HUES6 (cell line): ENCODE results near the gene FAM181A.

Source experiments
- H3K27ac ChIP-seq: 2 replicates; pipeline ENCODE4 v1.7.0; 2013; ENCODE audit warnings: low read depth, mild to moderate bottlenecking, low read length, inconsistent platforms
- H3K27me3 ChIP-seq: 2 replicates; pipeline ENCODE4 v1.6.1; 2013; ENCODE audit warnings: low read length; ENCODE audit not compliant: control insufficient read depth, insufficient read depth
- H3K36me3 ChIP-seq: 2 replicates; pipeline ENCODE4 v1.6.1; 2013; ENCODE audit warnings: low read length; ENCODE audit not compliant: control insufficient read depth, insufficient read depth
- H3K4me1 ChIP-seq: 2 replicates; pipeline ENCODE4 v1.6.1; 2013; ENCODE audit warnings: low read length; ENCODE audit not compliant: control insufficient read depth, insufficient read depth
- H3K4me3 ChIP-seq: 2 replicates; pipeline ENCODE4 v1.5.1; 2013; ENCODE audit warnings: low read depth, low read length
- H3K9ac ChIP-seq: one replicate; pipeline ENCODE4 v1.6.1; 2013; ENCODE audit warnings: mild to moderate bottlenecking, low read length
- H3K9me3 ChIP-seq: 2 replicates; pipeline ENCODE4 v1.6.1; 2013; ENCODE audit warnings: low read depth, low read length; ENCODE audit not compliant: control insufficient read depth, insufficient read depth

The FAM181A gene

GRCh38 chr14:93892505-93892839, 34.7 kb upstream of the FAM181A start:
- no peak overlapping the region for H3K9ac ChIP-seq
- no peak overlapping the region for H3K4me3 ChIP-seq
- no peak overlapping the region for H3K27ac ChIP-seq
- H3K9me3 ChIP-seq, result no peaks in the 10 kb centered on the region
- H3K36me3 ChIP-seq, result no peaks in the 10 kb centered on the region
- H3K27me3 ChIP-seq, result peaks cover 22% of the 10 kb centered on the region; the same call in 1 of the 2 replicates
- peaks cover 44% of the 10 kb centered on the region for H3K4me1 ChIP-seq

DNA sequence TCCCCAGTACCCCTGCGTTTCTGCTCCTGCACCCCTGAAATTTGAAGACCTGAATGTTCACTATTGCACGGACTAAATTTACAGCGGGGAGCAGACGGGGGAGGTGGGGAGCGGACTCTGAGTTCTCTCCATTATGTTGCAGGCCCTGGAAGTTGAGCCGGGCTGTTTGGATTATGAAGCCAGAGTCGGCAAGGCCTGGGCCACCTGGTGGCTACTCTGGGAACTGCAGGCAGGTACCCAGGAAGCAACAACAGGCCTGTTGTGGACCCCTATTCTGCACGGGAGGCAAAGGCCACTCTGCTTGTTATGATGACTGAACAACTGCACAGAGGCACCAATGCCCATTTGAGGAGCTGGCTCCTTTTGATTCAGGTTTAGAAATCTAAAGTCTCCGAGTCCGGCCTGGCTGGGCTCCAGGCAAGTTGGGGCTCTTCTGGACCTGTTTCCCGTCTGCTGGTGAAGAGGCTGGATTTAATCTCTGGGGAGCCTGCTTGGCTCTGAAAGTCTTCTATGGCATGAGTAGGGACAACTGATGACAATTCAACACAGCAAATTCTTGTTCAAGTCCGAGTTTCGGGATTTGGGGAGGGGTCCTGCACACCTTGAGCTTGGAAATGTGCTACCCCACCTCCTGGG, 34.1 kb upstream of the FAM181A start:
- peaks cover 22% of the 10 kb centered on the region; the same call in 1 of the 2 replicates for H3K27me3 ChIP-seq
- H3K4me1 ChIP-seq, result peaks cover 44% of the 10 kb centered on the region
- no peak overlapping the region for H3K4me3 ChIP-seq
- H3K36me3 ChIP-seq, result no peaks in the 10 kb centered on the region
- H3K9me3 ChIP-seq, result no peaks in the 10 kb centered on the region
- H3K27ac ChIP-seq, result no peak overlapping the region
- H3K9ac ChIP-seq, result no peak overlapping the region

- no peak overlapping the region for H3K4me3 ChIP-seq
- H3K36me3 ChIP-seq, result no peaks in the 10 kb centered on the region
- no peak overlapping the region for H3K9ac ChIP-seq
These were observed 33.4 kb upstream of the FAM181A start for GRCh38 chr14:93893661-93894261.

DNA sequence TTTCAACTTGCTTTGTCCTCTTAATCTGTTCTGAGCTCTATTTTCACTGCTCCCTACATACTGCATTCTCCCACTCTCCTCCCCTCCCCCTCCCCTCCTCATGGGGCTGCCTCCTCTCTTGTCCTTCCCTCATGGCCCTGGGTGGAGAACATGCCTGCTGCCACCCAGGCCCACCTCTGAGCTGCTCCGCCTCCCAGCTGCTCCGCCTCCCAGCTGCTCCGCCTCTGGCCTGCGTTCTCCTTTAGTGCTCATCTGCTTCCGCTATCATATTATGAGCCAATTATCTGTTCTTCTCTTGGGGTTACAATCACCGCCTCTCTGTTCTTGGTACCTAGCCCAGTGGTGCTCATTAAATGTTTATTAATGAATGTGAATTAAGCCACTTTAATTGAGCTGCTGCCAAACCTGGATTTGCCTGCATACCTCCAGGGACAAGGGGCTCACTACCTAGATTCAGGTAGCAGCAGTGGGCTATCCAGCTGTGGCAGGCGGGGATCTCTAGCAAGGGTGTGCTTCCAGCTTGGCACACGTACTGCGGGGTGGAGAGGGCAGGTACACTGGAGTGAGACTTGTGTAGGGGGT, 32.0 kb upstream of the FAM181A start:
- Histone ChIP-seq H3K4me1 (peaks cover 44% of the 10 kb centered on the region), H3K9ac (no peak overlapping the region), H3K9me3 (no peaks in the 10 kb centered on the region), H3K36me3 (no peaks in the 10 kb centered on the region), H3K27ac (no peak overlapping the region), H3K27me3 (peaks cover 10% of the 10 kb centered on the region; the same call in 1 of the 2 replicates), H3K4me3 (no peak overlapping the region)

More at GRCh38 chr14:93893661-93894261, 33.4 kb upstream of the FAM181A start:
- Histone ChIP-seq H3K27ac (no peak overlapping the region), H3K4me1 (peaks cover 44% of the 10 kb centered on the region), H3K9me3 (no peaks in the 10 kb centered on the region), H3K27me3 (peaks cover 18% of the 10 kb centered on the region; the same call in 1 of the 2 replicates)

GRCh38 chr14:93897476-93897845, 29.7 kb upstream of the FAM181A start:
- Histone ChIP-seq H3K36me3 (no peaks in the 10 kb centered on the region), H3K9me3 (no peaks in the 10 kb centered on the region), H3K4me1 (peaks cover 28% of the 10 kb centered on the region), H3K9ac (no peak overlapping the region), H3K4me3 (no peak overlapping the region), H3K27me3 (no peaks in the 10 kb centered on the region), H3K27ac (no peak overlapping the region)

DNA sequence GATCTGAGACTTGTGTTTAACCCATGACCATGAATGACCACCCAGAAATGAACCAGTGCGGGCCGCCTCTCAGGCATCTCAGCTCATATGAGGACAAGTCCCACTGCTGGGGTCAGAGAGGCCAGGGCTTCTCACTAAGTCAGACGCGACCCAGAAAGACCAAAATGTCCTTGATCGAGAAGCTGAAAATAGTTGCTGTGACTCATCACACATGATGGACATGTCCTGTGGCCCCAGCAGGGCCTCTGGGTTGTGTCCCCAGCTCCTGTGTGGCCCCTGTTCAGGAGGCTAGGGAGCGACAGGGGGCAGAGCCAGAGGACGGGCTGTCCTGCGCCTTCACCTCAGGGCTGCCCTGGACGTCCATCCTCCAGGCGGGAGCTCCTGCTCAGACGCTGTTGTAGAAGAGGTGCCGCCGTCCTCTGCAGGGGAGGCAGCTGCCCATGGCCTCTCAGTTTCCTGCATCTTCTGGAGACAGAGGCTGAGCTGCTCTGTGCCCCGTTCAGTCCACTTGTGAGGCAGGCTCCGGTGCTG, 29.0 kb upstream of the FAM181A start:
- H3K27me3 ChIP-seq, result no peaks in the 10 kb centered on the region
- no peak overlapping the region for H3K27ac ChIP-seq
- H3K36me3 ChIP-seq, result no peaks in the 10 kb centered on the region

DNA sequence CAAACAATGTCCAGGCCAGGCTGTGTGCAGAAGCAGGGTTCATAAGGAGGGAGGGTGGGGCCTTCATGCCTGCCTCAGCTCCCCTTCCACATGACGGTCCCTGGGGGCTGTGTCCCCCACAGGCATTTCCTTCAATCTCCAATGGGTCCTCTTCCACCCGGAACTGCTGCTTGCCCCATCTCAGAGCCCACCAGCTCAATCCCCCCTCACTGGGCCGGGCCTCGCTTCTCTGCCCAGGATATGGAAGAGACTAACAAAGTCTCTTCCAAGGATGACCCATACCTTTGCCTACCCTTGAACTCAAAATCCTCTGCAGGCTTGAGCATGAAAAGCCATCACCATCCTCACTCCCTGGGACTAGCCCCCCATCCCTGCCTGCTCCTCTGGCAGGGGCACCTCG, 28.4 kb upstream of the FAM181A start:
- H3K4me3 ChIP-seq, result no peak overlapping the region
- H3K9ac ChIP-seq, result no peak overlapping the region
- H3K27ac ChIP-seq, result no peak overlapping the region
- H3K27me3 ChIP-seq, result no peaks in the 10 kb centered on the region
- no peaks in the 10 kb centered on the region for H3K36me3 ChIP-seq
- peaks cover 17% of the 10 kb centered on the region for H3K4me1 ChIP-seq
- H3K9me3 ChIP-seq, result no peaks in the 10 kb centered on the region

More for the DNA sequence above, 29.0 kb upstream of the FAM181A start:
- Histone ChIP-seq H3K4me1 (peaks cover 23% of the 10 kb centered on the region), H3K9me3 (no peaks in the 10 kb centered on the region), H3K9ac (no peak overlapping the region), H3K4me3 (no peak overlapping the region)

DNA sequence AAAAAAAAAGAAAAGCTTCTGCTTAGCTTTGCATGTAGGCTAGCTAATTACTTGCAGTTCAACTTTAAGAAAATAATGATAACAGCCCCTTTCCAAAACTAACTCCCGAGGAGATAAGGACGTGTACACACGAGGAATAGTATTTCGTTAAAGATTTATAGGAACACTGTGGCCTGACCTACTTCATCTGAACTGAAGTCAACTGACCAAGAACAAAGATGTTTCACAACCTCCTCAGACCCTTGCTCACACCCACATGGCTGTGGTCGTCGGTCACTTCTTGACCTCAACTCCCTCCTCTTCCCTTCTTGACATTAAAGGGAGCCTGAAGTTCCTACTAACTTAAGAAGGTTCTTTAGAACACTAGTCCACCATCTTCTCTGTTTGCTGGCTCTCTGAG, 25.3 kb upstream of the FAM181A start:
- Histone ChIP-seq H3K4me3 (no peak overlapping the region), H3K9me3 (no peaks in the 10 kb centered on the region), H3K4me1 (peaks cover 13% of the 10 kb centered on the region; the same call in 1 of the 2 replicates)

GRCh38 chr14:93902619-93903307, 24.4 kb upstream of the FAM181A start:
- no peaks in the 10 kb centered on the region for H3K9me3 ChIP-seq
- H3K27me3 ChIP-seq, result no peaks in the 10 kb centered on the region
- H3K27ac ChIP-seq, result no peak overlapping the region
- H3K36me3 ChIP-seq, result no peaks in the 10 kb centered on the region
- H3K9ac ChIP-seq, result no peak overlapping the region
- no peak overlapping the region for H3K4me3 ChIP-seq
- H3K4me1 ChIP-seq, result peaks cover 13% of the 10 kb centered on the region; the same call in 1 of the 2 replicates

More for the DNA sequence above, 25.3 kb upstream of the FAM181A start:
- Histone ChIP-seq H3K9ac (no peak overlapping the region), H3K36me3 (no peaks in the 10 kb centered on the region), H3K27ac (no peak overlapping the region), H3K27me3 (no peaks in the 10 kb centered on the region)

DNA sequence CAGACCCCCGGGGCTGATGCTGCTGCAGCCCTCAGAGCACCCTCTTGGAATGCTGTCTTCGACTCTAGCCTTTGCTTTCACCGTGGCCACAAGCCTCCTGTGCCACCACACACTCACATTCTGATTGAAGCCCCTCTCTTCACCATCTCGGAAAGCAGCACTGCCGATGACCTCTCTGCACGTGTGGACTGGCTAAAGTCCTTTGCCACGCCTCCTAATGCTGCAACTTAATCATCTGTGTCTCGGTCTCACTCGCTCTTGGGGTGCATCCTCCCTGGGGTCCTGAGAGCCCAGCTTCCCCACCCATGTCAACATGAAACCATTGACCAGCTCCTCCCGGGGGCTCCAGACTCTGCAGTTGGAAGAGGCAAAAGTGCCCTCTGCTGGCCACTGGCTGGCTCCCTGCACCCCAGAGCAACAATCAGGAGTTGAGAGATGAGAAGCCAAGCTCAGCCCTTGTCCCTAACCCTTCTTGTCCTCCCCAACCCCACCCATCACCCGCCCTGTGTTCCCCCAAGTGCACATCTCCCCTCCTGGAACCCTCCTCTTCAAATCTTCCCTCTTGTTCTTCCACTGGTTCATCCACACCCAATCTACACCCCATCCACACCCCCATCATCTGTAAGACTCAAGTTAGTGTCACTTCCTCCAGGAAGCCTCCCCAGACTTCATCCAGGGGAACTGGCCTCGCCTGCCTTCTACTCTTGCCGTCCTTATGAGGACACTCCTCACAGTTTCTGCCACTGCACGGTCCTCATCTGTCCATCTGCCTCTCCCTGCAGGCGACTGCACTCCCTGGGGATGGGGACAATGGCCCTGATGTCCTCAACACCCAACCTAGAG, 23.6 kb upstream of the FAM181A start:
- H3K36me3 ChIP-seq, result no peaks in the 10 kb centered on the region
- H3K4me3 ChIP-seq, result no peak overlapping the region
- H3K9ac ChIP-seq, result no peak overlapping the region
- H3K27me3 ChIP-seq, result no peaks in the 10 kb centered on the region
- no peaks in the 10 kb centered on the region for H3K9me3 ChIP-seq
- H3K4me1 ChIP-seq, result peaks cover 13% of the 10 kb centered on the region; the same call in 1 of the 2 replicates
- no peak overlapping the region for H3K27ac ChIP-seq
